Gastroesophageal sphincter (tissue), 4 donors: ENCODE results near the gene GOLGA7B. TPM values are rescaled to one million over a fixed set of nuclear protein-coding genes. Genes with fewer than 3 reads are reported as not detected.

ENCODE experiments used
- ATAC-seq: fragments of 150-250 bp; one replicate; pipeline ENCODE4 v1.9.1; 2016; ENCODE audit warnings: mild to moderate bottlenecking, moderate library complexity
- H3K27ac ChIP-seq, 4 donors: fragments of 200-600 bp; sonication (generic) in 3 of 4; 1 replicate in 3 of 4; 2 replicates in 1 of 4; pipeline ENCODE4 v1.5.1; 2016 to 2019
- H3K27me3 ChIP-seq: fragments of 200-600 bp; sonication (generic); one replicate; pipeline ENCODE4 v1.5.1; 2019
- H3K36me3 ChIP-seq, 2 donors: fragments of 200-600 bp; sonication (generic); one replicate each; pipeline ENCODE4 v1.5.1; 2019; ENCODE audit warnings: control low read depth in 1 of 2
- H3K4me1 ChIP-seq, 3 donors: fragments of 200-600 bp; sonication (generic); 1 replicate in 2 of 3; 2 replicates in 1 of 3; pipeline ENCODE4 v1.5.1; 2016 to 2019; ENCODE audit warnings: control low read depth in 2 of 3
- H3K4me3 ChIP-seq, 2 donors: fragments of 200-600 bp; sonication (generic); one replicate each; pipeline ENCODE4 v1.5.1; 2019; ENCODE audit warnings: mild to moderate bottlenecking in 1 of 2, moderate library complexity in 1 of 2
- H3K9me3 ChIP-seq, 3 donors: fragments of 200-600 bp; sonication (generic); one replicate each; pipeline ENCODE4 v1.5.1; 2017 to 2019; ENCODE audit warnings: control low read depth in 2 of 3
- CTCF ChIP-seq, 4 experiments: fragments of 200-600 bp in 2 of 4; fragments of 450-650 bp in 2 of 4; sonication (generic) in 1 of 4; IDR thresholded peaks; one replicate each; pipeline ENCODE4 v1.5.1; 2017 to 2019; ENCODE audit warnings: antibody characterized with exemption in 4 of 4, mild to moderate bottlenecking in 2 of 4, moderate library complexity in 2 of 4
- EP300 ChIP-seq: sonication (generic); formaldehyde crosslinking; IDR thresholded peaks from one replicate; pipeline ENCODE4 v1.6.1; 2017; ENCODE audit warnings: antibody characterized with exemption, mild to moderate bottlenecking
- POLR2A ChIP-seq, 2 donors: fragments of 450-650 bp; IDR thresholded peaks; one replicate each; pipeline ENCODE4 v1.6.1; 2017; ENCODE audit warnings: antibody characterized with exemption in 2 of 2, mild to moderate bottlenecking in 2 of 2, moderate library complexity in 1 of 2
- POLR2AphosphoS5 ChIP-seq: sonication (generic); formaldehyde crosslinking; IDR thresholded peaks from one replicate; pipeline ENCODE4 v1.6.1; 2017; ENCODE audit warnings: antibody characterized with exemption
- WGBS, 2 donors: methylation state at CpG; one replicate each; pipeline ENCODE4 v1.1.5; 2018; ENCODE audit warnings: low coverage in 1 of 2; 5-methylcytosine and 5-hydroxymethylcytosine counted together
- total RNA-seq, 4 donors: library from RNA; depleted of rRNA; stranded (reverse); fragments of >200 nt; gene quantifications; one replicate each; pipeline ENCODE4 v1.1.0, GENCODE V29; 2016

Gene GOLGA7B
- total RNA-seq, 4 donors from 2014 or later, result 0.08 to 0.40 (median 0.23) TPM

GRCh38 chr10:97888134-97888533, 38.5 kb downstream of the GOLGA7B start:
- peaks cover 0 to 7% (median 0%) of the 10 kb centered on the region in 3 donors for H3K4me1 ChIP-seq
- H3K4me3 ChIP-seq, result no peak overlapping the region
- ATAC-seq, result no peak
- no peak overlapping the region for H3K27ac ChIP-seq
- peaks cover 35% of the 10 kb centered on the region for H3K27me3 ChIP-seq
- TF ChIP-seq POLR2AphosphoS5 (no peak), EP300 (no peak), POLR2A (IDR thresholded peaks at IDR 0.05) (no peak), CTCF (IDR thresholded peaks at IDR 0.05) (no peak)
- no peaks in the 10 kb centered on the region for H3K9me3 ChIP-seq
- no peaks in the 10 kb centered on the region for H3K36me3 ChIP-seq
- 86 to 92% methylated on average over 7 of the region's 7 CpGs for WGBS, 2 donors

GRCh38 chr10:97888641-97889262, 39.1 kb downstream of the GOLGA7B start:
- Histone ChIP-seq H3K9me3 (no peaks in the 10 kb centered on the region), H3K27me3 (peaks cover 35% of the 10 kb centered on the region), H3K36me3 (no peaks in the 10 kb centered on the region), H3K4me3 (no peak overlapping the region), H3K4me1 (peaks cover 0 to 7% (median 0%) of the 10 kb centered on the region in 3 donors), H3K27ac (no peak overlapping the region)
- ATAC-seq, result no peak
- TF ChIP-seq CTCF (IDR thresholded peaks at IDR 0.05) (no peak), EP300 (no peak), POLR2AphosphoS5 (no peak), POLR2A (IDR thresholded peaks at IDR 0.05) (no peak)
- WGBS, 2 donors, result 8 to 32% methylated on average over 2 to 4 of the region's 12 CpGs

- 53 to 60% methylated on average over 1 to 3 of the region's 18 CpGs for WGBS, 2 donors
- Histone ChIP-seq H3K4me1 (peaks cover 0 to 7% (median 0%) of the 10 kb centered on the region in 3 donors), H3K4me3 (no peak overlapping the region), H3K27me3 (peaks cover 41% of the 10 kb centered on the region), H3K36me3 (no peaks in the 10 kb centered on the region), H3K27ac (no peak overlapping the region), H3K9me3 (no peaks in the 10 kb centered on the region)
- ATAC-seq, result no peak
- TF ChIP-seq EP300 (no peak), POLR2AphosphoS5 (no peak), POLR2A (IDR thresholded peaks at IDR 0.05) (no peak), CTCF (IDR thresholded peaks at IDR 0.05) (no peak)
These were observed 40.0 kb downstream of the GOLGA7B start for GRCh38 chr10:97889461-97890265.

GRCh38 chr10:97891497-97892167, 42.0 kb downstream of the GOLGA7B start:
- Histone ChIP-seq H3K27me3 (peaks cover 61% of the 10 kb centered on the region), H3K4me3 (no peak overlapping the region), H3K9me3 (no peaks in the 10 kb centered on the region), H3K27ac (no peak overlapping the region), H3K36me3 (no peaks in the 10 kb centered on the region), H3K4me1 (peaks cover 0 to 7% (median 0%) of the 10 kb centered on the region in 3 donors)
- ATAC-seq, result no peak
- 69 to 87% methylated on average over 6 to 7 of the region's 17 CpGs for whole genome bisulfite sequencing, 2 donors
- no peak for TF ChIP-seq CTCF (IDR thresholded peaks at IDR 0.05)
- no peak for TF ChIP-seq POLR2AphosphoS5
- no peak for TF ChIP-seq EP300
- no peak for TF ChIP-seq POLR2A (IDR thresholded peaks at IDR 0.05)
